ENCODE measurements around the gene C7orf25. TPM values are rescaled to one million over a fixed set of nuclear protein-coding genes. Genes with fewer than 3 reads are reported as not detected.

The C7orf25 gene
- total RNA-seq (1 to 10 TPM; 1.4 to 4.6 (median 3.3) TPM), polyA plus RNA-seq (10 to 100 TPM in 1 of 2 donors, 1 to 10 TPM in 1; 2.9 to 10.3 TPM)
- long read RNA-seq, donor 1, transcript C7orf25-201 (2 exons, 2,451 nt), result major isoform, 23 of 33 reads
- long read RNA-seq, donor 1, transcript C7orf25-205 (2 exons, 1,743 nt), result minor isoform, 7 of 33 reads
- long read RNA-seq, donor 1, partial matches to known transcripts, result 0 of 33 reads
- long read RNA-seq, donor 1, other reads (novel, unspliced or antisense), result 3 of 33 reads
- long read RNA-seq, donor 2, transcript C7orf25-201 (2 exons, 2,451 nt), result major isoform, 17 of 26 reads
- long read RNA-seq, donor 2, transcript C7orf25-205 (2 exons, 1,743 nt), result minor isoform, 8 of 26 reads
- long read RNA-seq, donor 2, partial matches to known transcripts, result 1 of 26 reads
- long read RNA-seq, donor 2, other reads (novel, unspliced or antisense), result 0 of 26 reads
- long read RNA-seq, donor 3, transcript C7orf25-201 (2 exons, 2,451 nt), result major isoform, 28 of 30 reads
- long read RNA-seq, donor 3, partial matches to known transcripts, result 0 of 30 reads
- long read RNA-seq, donor 3, other reads (novel, unspliced or antisense), result 0 of 30 reads

DNA sequence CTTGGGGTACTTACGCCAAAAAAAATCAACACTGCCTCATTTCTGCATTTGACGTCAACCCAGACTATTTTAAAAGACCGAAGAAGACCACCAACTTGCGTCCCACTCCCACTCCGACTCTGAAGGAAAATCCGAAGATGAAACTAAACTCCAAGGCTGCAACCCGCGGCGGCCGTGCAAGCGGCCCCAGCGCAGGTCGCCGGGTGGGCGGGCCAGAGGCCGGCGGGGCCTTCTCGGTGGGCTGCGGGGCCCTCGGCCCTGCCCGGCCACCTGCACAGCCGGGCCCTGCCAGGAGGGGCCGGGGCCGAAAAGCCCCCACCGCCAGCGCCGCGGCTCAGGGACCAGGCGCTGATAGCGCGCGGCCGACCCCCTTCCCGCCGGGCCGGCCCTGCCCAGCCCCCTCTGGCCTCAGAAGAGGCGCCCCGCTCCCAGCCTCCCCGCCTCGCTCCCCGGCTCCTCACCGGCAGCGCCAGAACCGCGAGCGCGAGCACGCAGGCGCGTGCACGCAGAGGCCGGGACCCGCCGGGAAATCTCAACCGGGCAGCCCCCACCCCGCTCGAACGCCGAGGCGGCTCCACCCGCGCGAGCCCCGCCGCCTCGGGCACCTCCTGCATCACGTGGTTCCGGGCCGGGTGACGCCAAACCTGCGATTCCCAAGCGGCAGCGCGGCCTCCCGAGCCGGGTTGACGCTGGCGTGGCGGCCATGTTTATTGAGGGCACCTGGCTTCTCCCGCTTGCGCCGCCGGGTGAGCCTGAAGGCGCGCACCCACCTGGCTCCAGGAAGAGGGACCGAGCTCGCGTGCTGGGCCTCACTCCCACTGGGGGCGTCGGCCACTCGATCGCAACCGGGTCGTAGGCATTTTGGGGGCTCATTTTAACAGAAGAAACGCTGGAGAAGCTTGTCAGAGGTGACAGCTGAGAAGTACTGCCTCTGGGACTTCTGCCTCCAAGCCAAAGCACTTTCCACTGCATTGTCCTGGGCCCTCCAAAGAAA, at the start of gene C7orf25:
C7orf25 (minus strand) TSS at position 617 of the 994 bp plus-strand sequence. CDS start 1,170 bp downstream, outside the sequence.
- 0 to 1% methylated on average over 71 to 95 of the region's 95 CpGs for WGBS, 2 donors
- intact Hi-C loops (cut with DNase I), result loop anchor here in 2 of 10 donors (2.0 kb wide), 2 partner anchors 19 to 21 kb away; partner anchors contain the start of genes MRPL32 (in 1 of the 2) and PSMA2 (in 1 of the 2)
- H3K27me3 ChIP-seq, result no peaks in the 10 kb centered on the region
- H3K9me3 ChIP-seq, result no peaks in the 10 kb centered on the region
- H3K4me1 ChIP-seq, result peaks cover 0 to 59% (median 18%) of the 10 kb centered on the region in 9 donors
- ATAC-seq (peak; percentile 97 to 100 (median 98)), DNase-seq (peak; percentile 95 to 97)
- H3K27ac ChIP-seq, result peak within 1 kb of the TSS; percentile 23 to 90 (median 80)
- peaks cover 0 to 23% (median 15%) of the 10 kb centered on the region in 9 donors for H3K36me3 ChIP-seq
- H3K4me3 ChIP-seq, result peak within 1 kb of the TSS; percentile 57 to 84 (median 75)
- TF ChIP-seq, protein P1, sequence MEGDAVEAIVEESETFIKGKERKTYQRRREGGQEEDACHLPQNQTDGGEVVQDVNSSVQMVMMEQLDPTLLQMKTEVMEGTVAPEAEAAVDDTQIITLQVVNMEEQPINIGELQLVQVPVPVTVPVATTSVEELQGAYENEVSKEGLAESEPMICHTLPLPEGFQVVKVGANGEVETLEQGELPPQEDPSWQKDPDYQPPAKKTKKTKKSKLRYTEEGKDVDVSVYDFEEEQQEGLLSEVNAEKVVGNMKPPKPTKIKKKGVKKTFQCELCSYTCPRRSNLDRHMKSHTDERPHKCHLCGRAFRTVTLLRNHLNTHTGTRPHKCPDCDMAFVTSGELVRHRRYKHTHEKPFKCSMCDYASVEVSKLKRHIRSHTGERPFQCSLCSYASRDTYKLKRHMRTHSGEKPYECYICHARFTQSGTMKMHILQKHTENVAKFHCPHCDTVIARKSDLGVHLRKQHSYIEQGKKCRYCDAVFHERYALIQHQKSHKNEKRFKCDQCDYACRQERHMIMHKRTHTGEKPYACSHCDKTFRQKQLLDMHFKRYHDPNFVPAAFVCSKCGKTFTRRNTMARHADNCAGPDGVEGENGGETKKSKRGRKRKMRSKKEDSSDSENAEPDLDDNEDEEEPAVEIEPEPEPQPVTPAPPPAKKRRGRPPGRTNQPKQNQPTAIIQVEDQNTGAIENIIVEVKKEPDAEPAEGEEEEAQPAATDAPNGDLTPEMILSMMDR (IDR thresholded peaks at IDR 0.05), result peak in 1 of 9 donors; percentile 11

- Histone ChIP-seq H3K4me1 (peaks cover 0 to 20% (median 3%) of the 10 kb centered on the region in 9 donors), H3K27ac (no peak overlapping the region), H3K4me3 (no peak overlapping the region), H3K27me3 (peaks cover 0 to 6% (median 0%) of the 10 kb centered on the region in 7 donors), H3K36me3 (no peaks in the 10 kb centered on the region), H3K9me3 (peaks cover 0 to 9% (median 0%) of the 10 kb centered on the region in 11 donors)
- DNase-seq, result no peak
- WGBS, 2 donors, result 42 to 55% methylated on average over 2 of the region's 2 CpGs
- ATAC-seq, result no peak
- intact Hi-C loops (cut with DNase I), result no loop called here
- TF ChIP-seq, protein P1 (IDR thresholded peaks at IDR 0.05), result no peak
Measured at GRCh38 chr7:42961170-42961569, 49.3 kb upstream of the C7orf25 start.

DNA sequence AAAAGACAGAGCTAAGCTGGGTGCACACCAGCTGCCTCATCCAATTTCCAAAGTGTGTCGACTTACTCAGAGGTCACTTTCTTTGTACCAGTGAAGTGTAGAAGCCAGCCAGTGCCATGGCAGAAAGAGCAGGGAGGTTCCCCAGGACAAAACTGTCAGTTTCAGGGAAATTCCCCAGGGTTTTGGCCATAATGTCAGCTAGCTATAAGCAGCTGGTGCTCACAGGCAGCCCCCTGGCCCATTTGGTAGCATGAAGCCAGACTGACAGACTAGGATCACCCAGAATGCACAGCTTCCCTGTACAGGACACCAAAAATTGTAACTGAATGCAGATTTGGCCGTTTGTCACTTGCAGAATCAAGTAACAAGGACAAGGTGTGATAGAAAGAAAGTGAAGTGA, 48.9 kb upstream of the C7orf25 start:
- Histone ChIP-seq H3K27me3 (peaks cover 0 to 6% (median 0%) of the 10 kb centered on the region in 7 donors), H3K4me1 (peaks cover 0 to 19% (median 3%) of the 10 kb centered on the region in 9 donors), H3K36me3 (no peaks in the 10 kb centered on the region), H3K4me3 (no peak overlapping the region), H3K27ac (no peak overlapping the region), H3K9me3 (peaks cover 0 to 13% (median 0%) of the 10 kb centered on the region in 11 donors)
- intact Hi-C loops (cut with DNase I), result no loop called here
- WGBS, 2 donors, result 67 to 76% methylated on average over 2 of the region's 2 CpGs
- TF ChIP-seq, protein P1 (IDR thresholded peaks at IDR 0.05), result no peak
- ATAC-seq (no peak), DNase-seq (no peak)
